ENCODE results near the gene GLMP.
"Not testable (repeated sequence)": the region's sequence is repeated elsewhere in the genome, so short reads cannot be mapped to it uniquely, and the experiment has no call there.

Gene GLMP

GRCh38 chr1:156295391-156295947, at the start of gene GLMP:
TSS of gene GLMP (minus strand) at chr1:156295679. CDS start at chr1:156295645, 34 bp downstream.
- DNase-seq: no peak

DNA sequence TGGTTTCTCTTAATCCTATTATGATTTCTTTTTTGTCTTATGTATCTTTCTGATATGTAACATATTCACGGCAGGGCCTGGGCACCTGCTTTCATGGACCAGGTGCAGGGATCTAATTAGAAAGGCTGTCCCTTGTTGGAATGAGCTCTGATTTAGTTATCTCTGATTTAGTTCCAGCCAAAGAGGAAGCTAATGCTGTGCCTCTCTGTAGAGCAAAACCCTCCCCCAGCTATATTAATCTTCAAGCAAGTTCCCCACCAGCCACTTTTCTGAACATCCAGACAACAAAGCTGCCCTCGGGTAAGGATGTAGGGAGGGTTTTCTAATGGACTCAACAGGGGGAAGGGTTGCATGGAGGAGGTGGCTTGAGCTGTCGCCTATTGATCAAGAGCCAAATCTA, 48.9 kb upstream of the GLMP start:
- no peak for DNase-seq

GRCh38 chr1:156342166-156342955, 46.9 kb upstream of the GLMP start:
- DNase-seq: no peak

- DNase-seq: peak; percentile 93
These were observed 42.9 kb upstream of the GLMP start, which contains the start of the genes CCT3 and TSACC for GRCh38 chr1:156338180-156338976. TSS of gene CCT3 (minus strand) at chr1:156338292. CDS start at chr1:156338184, 108 bp downstream. TSS of gene TSACC (plus strand) at chr1:156338526. CDS start at chr1:156339758, 1,232 bp downstream.

DNA sequence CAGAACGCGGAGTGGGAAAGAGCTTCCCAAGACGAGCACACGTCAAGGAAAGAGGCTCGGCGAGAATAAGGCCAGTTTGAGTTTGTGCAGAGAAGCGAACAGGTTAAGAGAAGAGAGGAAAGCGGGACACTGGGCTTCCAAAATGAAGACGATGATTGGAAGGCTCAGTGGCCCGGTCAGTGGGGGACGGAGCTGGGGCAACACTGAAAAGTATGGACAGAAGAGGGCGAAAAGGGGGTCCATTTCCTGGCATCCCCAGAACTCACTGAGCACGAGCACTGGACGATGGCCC, 42.4 kb upstream of the GLMP start:
- DNase-seq: no peak

DNA sequence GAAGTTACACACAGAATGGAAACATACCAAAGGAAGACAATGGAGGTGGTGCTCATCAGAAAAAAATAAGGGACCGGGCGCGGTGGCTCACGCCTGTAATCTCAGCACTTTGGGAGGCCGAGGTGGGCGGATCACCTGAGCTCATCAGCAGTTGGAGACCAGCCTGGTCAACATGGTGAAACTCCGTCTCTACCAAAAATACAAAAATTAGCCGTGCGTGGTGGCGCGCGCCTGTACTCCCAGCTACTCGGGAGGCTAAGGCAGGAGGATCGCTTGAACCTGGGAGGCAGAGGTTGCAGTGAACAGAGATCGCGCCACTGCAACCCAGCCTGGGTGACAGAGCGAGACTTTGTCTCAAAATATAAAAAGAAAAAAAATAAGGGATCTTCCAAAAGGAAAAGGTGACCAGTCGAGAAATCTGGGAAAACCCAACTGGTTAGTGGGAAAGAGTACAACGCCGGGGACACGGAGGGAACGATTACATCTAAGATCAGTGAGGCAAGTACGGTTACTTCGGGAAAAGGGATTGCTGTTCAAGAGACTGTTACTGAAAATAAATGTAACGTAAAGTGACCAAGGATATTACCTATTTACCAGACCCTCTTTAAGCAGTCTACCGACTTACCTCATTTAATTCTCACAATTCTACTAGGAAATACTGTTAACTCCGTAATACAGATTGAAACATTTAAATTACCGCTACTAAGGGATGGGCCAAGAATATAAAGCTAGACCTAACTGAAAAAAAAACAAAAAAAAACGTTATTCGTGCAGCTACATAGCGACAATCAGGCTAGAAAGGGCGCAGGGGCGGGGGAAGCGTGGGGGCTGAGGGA, 41.8 kb upstream of the GLMP start:
- DNase-seq: no peak

DNA sequence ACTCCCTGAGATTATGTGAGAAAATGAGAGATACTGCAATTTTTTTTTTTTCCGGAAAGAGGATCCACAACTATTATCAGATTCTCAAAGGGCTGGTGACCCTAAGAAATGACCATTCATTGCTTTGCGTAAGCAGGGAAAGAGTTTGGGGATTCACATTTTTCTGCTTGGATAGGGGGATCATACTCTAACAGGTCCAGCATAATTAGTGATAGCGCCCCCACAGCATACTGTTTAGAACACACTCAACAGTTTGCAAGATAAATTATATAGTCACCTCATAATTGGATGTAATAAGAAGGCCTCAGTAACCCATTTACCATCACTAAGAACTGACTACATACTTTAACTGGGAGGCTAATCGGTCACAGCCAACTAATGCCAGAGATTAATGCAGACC, 40.8 kb upstream of the GLMP start:
- no peak for DNase-seq

DNA sequence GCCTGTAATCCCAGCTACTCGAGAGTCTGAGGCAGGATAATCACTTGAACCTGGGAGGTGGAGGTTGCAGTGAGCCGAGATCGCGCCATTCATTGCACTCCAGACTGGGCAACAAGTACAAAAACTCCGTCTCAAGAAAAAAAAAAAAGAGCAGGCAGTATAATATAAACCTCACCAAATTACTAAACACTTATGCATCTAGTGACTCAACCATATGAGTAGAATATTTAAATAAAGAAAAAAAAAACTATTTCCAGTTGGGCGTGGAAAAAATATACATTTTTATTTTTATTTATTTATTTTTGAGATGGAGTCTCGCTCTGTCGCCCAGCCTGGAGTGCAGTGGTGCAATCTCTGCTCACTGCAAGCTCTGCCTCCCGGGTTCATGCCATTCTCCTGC, 27.7 kb upstream of the GLMP start:
- DNase-seq: not testable (repeated sequence)

DNA sequence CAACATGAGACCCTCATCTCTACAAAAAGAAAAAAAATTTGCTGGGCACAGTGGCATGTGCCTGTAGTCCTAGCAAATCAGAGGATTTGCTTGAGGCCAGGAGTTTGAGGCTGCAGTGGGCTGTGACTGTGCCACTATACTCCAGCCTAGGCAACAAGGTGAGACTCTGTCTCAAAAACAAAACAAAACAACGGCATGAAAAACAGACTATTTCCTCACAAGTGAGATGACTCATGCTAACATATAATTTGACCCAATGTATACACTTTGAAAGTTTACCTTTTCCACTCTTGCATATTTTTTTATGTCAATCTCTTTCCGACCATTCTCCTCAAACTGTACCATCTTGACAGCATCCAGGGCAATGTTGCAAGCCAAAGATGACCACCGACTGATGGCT, 25.1 kb upstream of the GLMP start:
- DNase-seq: no peak

DNA sequence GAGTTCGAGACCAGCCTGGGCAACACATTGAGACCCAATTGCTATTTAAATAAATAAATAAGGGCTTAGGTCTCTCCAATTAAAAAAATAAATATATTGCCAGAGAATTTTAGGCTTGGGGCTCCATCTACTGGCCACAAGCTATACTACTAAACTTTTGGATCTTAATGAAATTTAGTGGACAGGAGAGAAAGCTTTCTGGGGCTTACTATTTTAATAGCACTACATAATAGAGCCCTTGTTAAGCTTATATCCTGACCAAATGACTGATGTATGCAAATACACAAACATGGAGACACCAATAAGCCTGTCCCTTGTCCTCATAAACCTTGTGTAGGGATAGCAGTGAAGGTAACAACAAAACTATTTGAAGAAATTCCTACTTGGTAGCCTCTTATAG, 24.2 kb upstream of the GLMP start:
- no peak for DNase-seq

DNA sequence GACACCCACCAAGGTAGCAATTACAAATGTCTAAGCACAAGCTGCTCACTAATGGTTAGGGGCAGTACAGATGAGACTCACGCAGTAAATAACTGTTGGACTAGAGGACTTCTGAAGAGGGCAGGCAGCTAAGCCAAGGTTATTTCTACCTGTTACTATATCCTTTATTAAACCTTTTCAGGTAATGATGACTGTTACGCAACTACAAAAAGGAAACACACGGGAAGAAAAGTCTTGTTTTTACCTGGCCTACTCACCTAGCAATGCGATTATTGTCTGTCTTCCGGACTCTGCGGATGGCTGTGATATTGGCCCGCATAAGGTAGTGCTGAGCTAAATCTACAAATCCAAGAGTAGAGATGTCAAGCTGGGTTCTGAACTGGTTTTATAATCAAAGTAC, 21.4 kb upstream of the GLMP start:
- DNase-seq: no peak

GRCh38 chr1:156310962-156311361, 15.5 kb upstream of the GLMP start:
- DNase-seq: no peak

GRCh38 chr1:156308078-156308477, 12.6 kb upstream of the GLMP start:
- no peak for DNase-seq

GRCh38 chr1:156305215-156305614, 9.7 kb upstream of the GLMP start:
- no peak for DNase-seq

DNA sequence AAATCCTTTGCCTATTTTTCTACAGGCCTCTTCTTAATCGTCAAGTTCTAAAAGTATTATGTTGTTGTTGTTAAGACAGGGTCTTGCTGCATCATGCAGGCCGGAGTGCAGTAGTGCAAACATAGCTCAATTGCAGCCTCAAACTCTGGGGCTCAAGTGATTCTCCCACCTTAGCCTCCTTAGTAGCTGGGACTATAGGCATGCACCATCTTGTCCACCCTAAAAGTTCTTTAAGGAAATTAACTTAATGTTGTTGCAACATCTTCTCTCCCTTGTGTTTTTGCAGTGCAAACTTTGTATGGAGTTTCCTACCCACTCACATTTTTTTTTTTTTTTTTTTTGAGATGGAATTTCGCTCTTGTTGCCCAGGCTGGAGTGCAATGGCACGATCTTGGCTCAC, 7.8 kb upstream of the GLMP start:
- DNase-seq: no peak

- no peak for DNase-seq
These were observed 3.4 kb upstream of the GLMP start, which contains the start of gene VHLL for GRCh38 chr1:156298852-156299357. TSS of gene VHLL (minus strand) at chr1:156299307. CDS start at chr1:156299189, 118 bp downstream.

- DNase-seq: no peak
These were observed 1.6 kb downstream of the GLMP start for GRCh38 chr1:156293895-156294294.

- no peak for DNase-seq
These were observed 2.4 kb downstream of the GLMP start for GRCh38 chr1:156293098-156293434.

- DNase-seq: no peak
These were observed 4.0 kb downstream of the GLMP start for GRCh38 chr1:156291226-156292061.

DNA sequence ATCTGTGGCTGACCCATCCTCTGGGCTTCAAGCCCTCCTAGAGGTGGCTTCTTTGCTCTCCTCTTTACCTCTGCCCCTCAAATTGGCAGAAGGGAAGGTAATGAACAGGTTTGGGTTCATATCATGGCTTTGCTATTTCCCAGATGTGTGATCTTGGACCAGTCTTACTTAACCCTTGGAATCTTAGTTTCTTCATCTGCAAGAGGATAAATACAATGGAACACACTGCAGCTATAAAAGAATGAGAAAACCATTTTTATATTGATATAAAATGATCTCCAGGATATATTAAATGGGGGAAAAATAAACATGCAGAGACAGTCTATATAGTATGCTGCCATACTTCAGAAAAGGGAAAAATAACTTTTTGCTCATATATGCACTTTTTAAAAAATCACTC, 5.6 kb downstream of the GLMP start:
- no peak for DNase-seq

- DNase-seq: no peak
These were observed 9.4 kb downstream of the GLMP start for GRCh38 chr1:156286061-156286460.

- DNase-seq: no peak
These were observed 10.0 kb downstream of the GLMP start for GRCh38 chr1:156285437-156285836.
